ENCODE results near the gene SIPA1L3.

Gene SIPA1L3

DNA sequence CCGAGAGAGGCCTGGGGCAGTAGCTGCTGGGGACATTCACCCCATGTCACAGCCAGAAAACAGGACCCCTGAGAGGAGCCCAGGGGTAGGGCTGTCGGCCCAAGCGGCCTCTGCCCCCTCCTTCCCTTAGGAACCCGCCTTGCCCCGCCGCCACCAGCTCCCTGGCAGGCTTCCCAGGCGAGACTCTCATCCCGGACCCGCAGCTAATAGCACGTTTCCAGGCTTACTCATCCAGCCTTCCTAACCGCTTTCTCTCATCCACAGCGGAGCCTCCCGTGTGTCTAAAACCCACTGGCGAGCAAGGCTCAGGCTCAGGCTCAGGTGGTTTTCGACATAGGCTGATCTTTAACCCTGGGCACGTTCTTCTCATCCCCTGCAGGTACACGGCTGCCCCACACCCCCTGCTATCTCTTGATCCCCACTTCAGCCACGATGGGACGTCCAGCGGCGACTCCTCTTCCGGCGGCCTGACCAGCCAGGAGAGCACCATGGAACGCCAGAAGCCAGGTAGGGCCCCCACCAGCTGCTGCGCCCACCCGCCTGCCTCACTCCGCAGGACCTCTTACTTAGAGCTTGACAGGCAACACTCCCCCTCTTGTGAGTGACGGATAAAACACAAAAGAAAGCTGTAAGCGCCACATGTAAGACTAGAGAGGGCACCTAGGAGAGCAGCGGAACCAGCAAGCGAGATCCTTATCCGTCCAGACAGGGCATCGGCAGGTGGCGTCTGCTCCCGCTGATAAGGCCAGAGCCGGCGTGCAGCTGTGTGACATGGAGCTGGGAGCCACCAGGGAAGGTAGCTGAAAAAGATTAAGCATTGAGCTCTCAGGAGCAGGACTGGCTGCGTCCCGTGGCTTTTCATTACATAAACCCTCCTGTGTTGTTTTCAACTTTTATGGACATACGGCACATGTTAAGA is 245.7 kb downstream of the SIPA1L3 start:
- DNase-seq (ENCODE audit: low spot score) = no peak

DNA sequence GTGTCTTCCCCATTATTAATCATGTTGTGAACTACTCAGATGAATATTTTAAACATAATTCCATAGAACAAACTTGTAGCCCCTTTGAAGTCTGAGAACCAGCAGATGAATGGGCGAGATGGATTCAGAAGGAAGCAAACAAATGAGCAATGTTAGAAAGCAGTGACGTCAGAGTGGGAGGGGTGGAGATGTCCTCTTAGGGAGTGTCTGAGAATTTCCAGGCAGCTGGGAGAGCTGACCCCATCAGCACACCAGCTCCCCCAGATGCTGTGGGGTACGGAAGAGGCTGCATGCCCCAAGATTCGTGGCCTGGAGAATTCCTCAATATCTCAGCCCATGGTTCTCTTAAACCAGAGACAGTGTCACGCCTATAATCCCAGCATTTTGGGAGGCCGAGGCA is 248.4 kb downstream of the SIPA1L3 start:
- DNase-seq (ENCODE audit: low spot score) = no peak

- DNase-seq (ENCODE audit: low spot score) = no peak
Measured at GRCh38 chr19:38158730-38159129, 251.7 kb downstream of the SIPA1L3 start.

DNA sequence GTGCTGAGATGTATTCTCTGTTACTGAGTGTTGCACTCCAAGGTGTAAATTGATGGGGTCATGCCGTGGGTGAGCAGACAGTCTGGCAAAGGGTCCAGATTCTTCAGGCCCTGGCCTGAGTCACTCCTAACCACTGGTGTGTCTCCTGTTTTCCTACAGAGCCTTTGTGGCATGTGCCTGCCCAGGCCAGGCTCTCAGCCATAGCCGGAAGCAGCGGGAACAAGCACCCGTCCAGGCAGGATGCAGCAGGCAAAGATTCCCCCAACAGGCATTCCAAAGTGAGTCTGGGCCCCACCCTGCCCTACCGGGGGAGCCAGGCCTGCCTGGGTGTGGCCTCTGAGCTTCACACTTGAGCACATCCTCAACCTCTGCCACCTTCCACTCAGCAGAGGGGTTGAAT is 255.1 kb downstream of the SIPA1L3 start:
- DNase-seq (ENCODE audit: low spot score) = no peak

GRCh38 chr19:38162632-38163031 is 255.6 kb downstream of the SIPA1L3 start:
- no peak for DNase-seq (ENCODE audit: low spot score)

- DNase-seq (ENCODE audit: low spot score) = no peak
Measured at GRCh38 chr19:38163419-38164290, 256.6 kb downstream of the SIPA1L3 start.

DNA sequence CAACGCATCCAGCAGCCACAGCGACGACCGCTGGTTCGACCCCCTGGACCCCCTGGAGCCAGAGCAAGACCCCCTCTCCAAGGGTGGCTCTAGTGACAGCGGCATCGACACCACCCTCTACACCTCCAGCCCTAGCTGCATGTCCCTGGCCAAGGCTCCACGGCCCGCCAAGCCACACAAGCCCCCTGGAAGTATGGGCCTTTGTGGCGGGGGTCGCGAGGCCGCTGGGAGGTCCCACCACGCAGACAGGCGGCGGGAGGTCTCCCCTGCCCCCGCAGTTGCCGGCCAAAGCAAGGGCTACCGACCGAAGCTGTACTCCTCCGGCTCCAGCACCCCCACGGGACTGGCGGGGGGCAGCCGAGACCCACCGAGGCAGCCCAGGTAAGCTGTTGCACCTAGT is 257.5 kb downstream of the SIPA1L3 start:
- DNase-seq (ENCODE audit: low spot score) = no peak

- DNase-seq (ENCODE audit: low spot score) = no peak
Measured at GRCh38 chr19:38165335-38165734, 258.3 kb downstream of the SIPA1L3 start.

- no peak for DNase-seq (ENCODE audit: low spot score)
Measured at GRCh38 chr19:38168637-38169036, 261.6 kb downstream of the SIPA1L3 start.

DNA sequence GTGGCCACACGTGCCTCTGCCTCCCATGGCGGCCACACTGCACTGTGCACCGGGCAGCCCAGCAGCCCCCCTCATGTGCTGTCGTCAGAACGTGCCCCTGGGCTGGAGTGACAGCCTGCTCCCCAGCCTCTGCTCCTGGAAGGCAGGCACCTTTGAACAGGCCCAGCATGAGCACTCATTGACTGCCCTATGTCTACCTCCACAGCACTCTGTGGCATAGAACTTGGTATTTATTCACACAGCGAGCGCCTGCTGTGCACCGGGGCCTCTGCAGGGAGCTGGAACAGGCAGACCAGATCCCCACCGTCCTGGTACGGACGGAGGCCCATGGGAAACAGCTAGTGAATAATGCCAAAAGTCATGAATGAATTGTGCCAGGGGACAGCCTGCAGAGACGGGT is 263.3 kb downstream of the SIPA1L3 start:
- no peak for DNase-seq (ENCODE audit: low spot score)

DNA sequence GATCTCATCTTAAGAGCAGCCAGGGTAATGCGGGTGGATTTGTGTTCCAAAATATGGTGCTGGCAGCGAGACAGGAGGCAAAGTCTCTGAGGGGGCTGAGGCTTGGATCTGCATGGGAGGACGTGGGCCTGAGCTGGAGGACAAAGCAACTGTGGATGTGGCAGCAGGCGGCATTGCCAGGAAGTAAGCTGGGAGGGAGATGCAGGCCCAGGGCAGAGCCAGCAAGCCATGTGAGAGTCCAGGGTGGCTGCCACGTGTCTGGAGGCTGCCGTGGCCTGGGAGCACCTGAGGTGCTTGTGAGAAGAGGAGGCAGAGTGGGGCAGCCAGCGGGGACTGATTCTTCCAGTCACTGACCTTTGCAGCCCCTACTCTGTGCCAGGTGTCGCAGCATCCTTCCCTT is 265.0 kb downstream of the SIPA1L3 start:
- DNase-seq (ENCODE audit: low spot score) = no peak

DNA sequence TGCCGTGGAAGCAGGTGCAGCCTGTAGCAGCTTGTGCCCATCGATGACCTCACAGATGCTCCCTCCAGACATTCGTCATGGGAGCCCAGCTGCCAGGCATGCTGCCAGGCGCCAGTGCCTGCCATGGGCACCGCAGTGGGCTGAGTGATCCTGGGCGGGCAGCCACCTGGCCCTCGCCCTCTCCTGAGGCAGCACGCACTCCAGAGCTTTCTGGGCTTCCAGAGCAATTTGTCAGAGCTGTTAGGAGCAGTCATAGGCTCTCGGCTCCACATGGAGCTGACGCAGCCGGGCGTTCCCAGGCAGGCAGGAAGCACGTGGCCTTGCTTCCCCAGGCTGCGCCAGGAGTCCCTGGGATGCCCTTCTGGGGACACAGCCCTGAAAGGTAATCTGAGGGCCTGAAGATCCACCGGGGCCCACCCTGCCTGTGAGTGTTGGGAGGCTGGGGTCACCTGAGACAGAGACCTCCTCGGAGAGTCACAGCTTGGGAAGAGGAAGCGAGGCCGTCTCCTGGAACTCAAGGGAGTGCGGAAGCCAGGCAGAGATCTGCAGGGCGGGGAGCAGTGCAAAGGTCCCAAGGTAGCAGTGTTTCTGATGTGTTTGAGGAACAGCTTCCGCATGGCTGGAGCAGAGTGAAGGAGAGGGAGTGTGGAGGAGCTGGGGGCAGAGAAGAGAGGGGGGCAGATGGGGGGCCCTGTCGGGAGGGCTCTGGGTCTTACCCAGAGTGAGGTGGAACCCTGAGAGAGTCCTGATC is 266.5 kb downstream of the SIPA1L3 start:
- DNase-seq (ENCODE audit: low spot score) = no peak

DNA sequence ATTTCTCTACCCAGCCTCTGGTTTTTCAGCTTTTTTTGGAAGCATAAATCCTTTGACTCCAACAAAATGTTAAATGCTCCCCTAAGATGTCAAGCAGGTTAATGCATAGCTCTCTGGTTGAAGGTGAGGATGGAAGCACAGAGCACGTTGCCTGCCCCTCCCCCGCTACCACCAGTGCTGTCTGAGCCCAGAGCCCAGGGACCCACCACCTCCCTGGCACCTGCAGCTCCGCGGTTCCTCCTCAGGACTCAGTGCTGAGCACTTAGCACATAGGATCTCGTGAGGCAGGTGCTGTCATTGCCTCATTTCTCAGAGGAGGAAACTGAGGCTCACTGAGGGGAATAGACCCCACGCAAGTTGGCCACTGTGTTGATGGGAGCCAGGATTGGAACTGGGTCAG is 268.4 kb downstream of the SIPA1L3 start:
- no peak for DNase-seq (ENCODE audit: low spot score)

- DNase-seq (ENCODE audit: low spot score) = no peak
Measured at GRCh38 chr19:38180071-38180470, 273.1 kb downstream of the SIPA1L3 start.

DNA sequence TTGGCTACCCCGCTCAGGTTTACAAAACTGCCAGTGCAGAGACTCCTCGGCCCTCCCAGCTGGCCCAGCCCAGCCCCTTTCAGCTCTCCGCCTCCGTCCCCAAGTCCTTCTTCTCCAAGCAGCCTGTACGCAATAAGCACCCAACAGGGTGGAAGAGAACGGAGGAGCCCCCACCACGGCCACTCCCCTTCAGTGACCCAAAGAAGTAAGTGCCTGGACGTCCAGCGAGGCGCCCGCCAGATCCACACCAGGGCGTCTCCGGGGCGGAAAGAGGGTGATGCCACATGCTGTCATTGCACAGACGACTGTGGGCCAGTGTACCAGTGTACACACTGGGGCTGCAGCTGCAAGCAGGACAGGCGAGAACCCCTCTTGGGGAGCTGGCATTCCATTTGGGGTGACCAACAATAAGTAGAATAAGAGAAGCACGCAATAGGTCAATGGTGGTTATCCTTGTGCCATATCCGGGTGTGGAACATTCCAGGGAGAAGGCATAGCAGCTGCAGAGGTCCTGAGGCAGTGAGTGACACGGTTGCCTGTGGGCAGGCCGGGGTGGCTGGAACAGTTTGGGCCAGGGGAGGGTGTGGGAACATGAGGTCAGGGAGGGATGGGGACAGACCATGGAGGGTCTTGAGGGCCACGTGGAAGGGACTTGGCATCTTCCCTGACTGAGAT is 275.7 kb downstream of the SIPA1L3 start:
- no peak for DNase-seq (ENCODE audit: low spot score)

- DNase-seq (ENCODE audit: low spot score) = no peak
Measured at GRCh38 chr19:38183251-38183897, 276.4 kb downstream of the SIPA1L3 start.

DNA sequence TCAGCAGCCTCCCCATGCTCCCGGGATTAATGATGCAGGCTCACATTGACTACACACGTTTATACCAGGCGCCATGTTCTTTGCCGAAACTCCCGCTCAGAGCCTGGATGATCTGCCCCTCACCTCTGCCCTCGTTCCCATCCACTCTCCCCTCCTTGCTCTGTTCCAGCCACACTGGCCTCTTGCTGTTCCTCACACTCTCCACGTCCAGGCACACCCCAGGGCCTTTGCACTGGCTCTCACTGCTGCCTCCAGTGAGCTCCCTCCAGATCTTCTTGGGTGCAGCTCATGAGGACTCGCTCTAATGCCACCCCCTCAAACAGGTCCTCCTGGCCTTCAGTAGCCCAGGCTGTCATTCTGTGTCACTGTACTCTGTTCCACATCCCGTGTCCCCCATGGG is 277.8 kb downstream of the SIPA1L3 start:
- no peak for DNase-seq (ENCODE audit: low spot score)

DNA sequence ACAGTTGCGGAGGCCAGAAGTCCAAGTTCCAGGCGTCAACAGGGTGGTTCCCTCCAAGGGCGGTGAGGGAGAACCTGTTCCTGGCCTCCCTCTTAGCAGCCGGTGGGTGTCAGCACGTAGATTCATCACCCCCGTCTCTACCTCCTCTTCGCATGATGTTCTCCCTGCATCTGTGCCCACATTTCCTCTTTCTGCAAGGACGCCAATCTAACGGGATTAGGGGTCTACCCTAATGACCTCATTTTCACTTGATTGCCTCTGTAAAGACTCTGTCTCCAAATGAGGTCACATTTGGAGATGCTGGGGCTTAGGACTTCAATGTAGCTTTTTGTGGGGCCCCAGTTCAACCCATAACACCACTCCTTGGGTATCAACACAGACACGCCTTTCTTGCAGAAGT is 278.6 kb downstream of the SIPA1L3 start:
- no peak for DNase-seq (ENCODE audit: low spot score)

- DNase-seq (ENCODE audit: low spot score) = no peak
Measured at GRCh38 chr19:38190061-38190460, 283.1 kb downstream of the SIPA1L3 start.

DNA sequence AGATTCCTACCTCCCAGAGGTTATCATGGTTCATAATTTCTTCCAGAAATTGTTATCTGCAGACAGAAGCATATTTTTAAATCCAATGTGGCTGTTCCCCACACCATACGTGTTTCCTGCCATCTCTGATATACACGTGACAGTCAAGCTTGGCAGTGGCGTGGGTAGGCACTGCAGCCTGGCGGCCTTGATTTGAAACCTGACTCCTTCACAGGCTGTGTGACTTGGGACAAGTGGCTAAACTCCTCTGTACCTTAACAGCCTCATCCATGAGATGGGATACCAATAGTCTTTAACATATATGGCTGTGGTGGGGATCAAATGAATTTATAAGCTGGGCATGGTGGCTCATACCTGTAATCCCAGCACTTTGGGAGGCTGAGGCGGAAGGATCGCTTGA is 283.8 kb downstream of the SIPA1L3 start:
- no peak for DNase-seq (ENCODE audit: low spot score)

- DNase-seq (ENCODE audit: low spot score) = no peak
Measured at GRCh38 chr19:38191747-38192146, 284.7 kb downstream of the SIPA1L3 start.

Measured in germinal center (tissue), 1 donor.